Astrocyte (in vitro differentiated cells and primary cell): ENCODE results near the gene SPTB.

Source experiments
- EZH2 ChIP-seq: IDR thresholded peaks from 2 replicates; pipeline ENCODE4 v1.6.1; 2012; ENCODE audit warnings: mild to moderate bottlenecking, low read length, inconsistent platforms; ENCODE audit not compliant: insufficient read depth
- TF ChIP-seq, protein P1 (sequence below): IDR thresholded peaks from 2 replicates; pipeline ENCODE4 v1.5.1; 2011; ENCODE audit warnings: low read depth, mild to moderate bottlenecking, inconsistent platforms, low read length, moderate library complexity; ENCODE audit not compliant: insufficient read depth

- TF ChIP-seq, protein P1, sequence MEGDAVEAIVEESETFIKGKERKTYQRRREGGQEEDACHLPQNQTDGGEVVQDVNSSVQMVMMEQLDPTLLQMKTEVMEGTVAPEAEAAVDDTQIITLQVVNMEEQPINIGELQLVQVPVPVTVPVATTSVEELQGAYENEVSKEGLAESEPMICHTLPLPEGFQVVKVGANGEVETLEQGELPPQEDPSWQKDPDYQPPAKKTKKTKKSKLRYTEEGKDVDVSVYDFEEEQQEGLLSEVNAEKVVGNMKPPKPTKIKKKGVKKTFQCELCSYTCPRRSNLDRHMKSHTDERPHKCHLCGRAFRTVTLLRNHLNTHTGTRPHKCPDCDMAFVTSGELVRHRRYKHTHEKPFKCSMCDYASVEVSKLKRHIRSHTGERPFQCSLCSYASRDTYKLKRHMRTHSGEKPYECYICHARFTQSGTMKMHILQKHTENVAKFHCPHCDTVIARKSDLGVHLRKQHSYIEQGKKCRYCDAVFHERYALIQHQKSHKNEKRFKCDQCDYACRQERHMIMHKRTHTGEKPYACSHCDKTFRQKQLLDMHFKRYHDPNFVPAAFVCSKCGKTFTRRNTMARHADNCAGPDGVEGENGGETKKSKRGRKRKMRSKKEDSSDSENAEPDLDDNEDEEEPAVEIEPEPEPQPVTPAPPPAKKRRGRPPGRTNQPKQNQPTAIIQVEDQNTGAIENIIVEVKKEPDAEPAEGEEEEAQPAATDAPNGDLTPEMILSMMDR, result no peak
- TF ChIP-seq EZH2, result no peak
These were observed 147.6 kb downstream of the SPTB start for GRCh38 chr14:64732066-64732465.
